ENCODE results near the gene PUM2.

The PUM2 gene

DNA sequence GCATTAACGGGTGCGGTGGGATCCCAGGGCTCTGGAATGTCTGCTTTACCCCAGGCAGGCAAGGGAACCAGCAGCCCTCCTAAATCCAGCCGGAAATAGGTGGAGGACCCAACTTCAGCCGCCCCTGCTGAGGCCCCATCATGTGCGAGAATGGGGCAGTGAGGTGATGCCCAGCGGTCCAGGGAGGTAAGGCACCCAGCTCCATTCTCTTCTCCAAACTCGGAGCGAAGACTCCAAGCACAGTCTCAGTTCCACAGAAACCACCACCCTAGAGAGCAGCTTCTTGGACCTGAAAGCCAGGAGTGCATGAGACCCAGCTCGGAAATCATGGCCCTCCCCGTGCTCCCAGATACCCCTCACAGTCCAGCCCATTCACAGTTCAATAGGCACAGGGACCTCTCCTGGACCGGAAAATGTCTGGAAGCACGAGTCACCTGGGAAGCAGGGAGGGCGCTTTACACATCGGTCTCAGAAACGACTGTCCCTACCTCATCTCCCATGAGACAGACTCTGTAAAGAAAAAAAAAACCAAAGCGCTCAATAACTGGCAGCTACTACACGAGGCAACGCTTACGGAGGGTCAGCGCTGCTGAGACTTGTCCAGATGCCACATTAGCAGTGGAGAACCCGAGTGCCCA is 127.8 kb downstream of the PUM2 start:
- H3K27ac ChIP-seq: no peak overlapping the region
- peaks cover 2% of the 10 kb centered on the region for H3K4me1 ChIP-seq
- no peak overlapping the region for H3K9ac ChIP-seq

DNA sequence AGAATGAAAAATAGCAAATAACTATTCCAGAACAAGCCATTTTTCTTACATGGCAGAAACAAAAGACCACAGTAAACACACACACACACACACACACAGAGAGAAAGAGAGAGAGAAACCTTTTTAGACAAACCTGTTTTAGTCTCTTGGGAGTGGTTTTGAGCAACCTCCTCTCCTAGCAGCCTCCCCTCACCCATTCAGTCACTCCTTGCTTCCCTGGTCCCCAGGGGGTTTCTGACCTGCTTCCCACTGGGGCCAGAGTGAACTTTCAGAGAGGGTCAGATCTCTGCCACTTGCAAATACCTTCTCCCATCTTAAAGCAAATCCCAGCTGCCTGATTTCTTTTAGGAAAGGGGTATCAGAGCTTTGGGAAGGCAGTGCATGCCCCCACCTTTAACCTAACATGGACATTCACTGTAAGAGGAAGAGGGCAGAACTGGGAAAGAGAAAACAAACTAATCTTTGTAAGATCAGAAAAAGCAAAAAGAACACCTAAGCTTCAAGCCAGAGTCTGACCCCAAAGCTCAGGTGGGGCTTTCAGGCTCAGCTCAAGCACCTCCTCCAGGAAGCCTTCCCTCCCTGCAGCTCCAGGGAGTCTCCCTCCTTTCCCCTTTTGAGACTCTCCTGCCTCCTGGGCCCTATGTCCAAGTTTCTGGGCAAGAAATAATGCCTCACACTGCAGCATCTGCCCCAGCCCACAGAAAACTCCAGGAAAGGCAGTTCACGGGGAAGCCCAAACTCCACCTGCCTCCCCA is 128.5 kb downstream of the PUM2 start:
- Histone ChIP-seq H3K4me2 (ENCODE audit: low read length) (no peak overlapping the region), H3K9ac (no peak overlapping the region), H3K9me3 (ENCODE audit: control insufficient read depth, low read length) (no peaks in the 10 kb centered on the region), H3K27me3 (ENCODE audit: control insufficient read depth, insufficient read depth, low read length) (no peaks in the 10 kb centered on the region), H3K4me3 (ENCODE audit: low read depth, low read length) (no peak overlapping the region), H2AFZ (no peak overlapping the region), H3K36me3 (ENCODE audit: control insufficient read depth, insufficient read depth, low read length) (no peaks in the 10 kb centered on the region), H3K27ac (no peak overlapping the region), H3K79me2 (no peaks in the 10 kb centered on the region), H3K4me1 (peaks cover 2% of the 10 kb centered on the region)
- TF ChIP-seq, protein P1, sequence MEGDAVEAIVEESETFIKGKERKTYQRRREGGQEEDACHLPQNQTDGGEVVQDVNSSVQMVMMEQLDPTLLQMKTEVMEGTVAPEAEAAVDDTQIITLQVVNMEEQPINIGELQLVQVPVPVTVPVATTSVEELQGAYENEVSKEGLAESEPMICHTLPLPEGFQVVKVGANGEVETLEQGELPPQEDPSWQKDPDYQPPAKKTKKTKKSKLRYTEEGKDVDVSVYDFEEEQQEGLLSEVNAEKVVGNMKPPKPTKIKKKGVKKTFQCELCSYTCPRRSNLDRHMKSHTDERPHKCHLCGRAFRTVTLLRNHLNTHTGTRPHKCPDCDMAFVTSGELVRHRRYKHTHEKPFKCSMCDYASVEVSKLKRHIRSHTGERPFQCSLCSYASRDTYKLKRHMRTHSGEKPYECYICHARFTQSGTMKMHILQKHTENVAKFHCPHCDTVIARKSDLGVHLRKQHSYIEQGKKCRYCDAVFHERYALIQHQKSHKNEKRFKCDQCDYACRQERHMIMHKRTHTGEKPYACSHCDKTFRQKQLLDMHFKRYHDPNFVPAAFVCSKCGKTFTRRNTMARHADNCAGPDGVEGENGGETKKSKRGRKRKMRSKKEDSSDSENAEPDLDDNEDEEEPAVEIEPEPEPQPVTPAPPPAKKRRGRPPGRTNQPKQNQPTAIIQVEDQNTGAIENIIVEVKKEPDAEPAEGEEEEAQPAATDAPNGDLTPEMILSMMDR (IDR thresholded peaks at IDR 0.05): no peak

More for the DNA sequence above, 127.8 kb downstream of the PUM2 start:
- peak overlapping the region; percentile 96 for H2AFZ ChIP-seq
- TF ChIP-seq, protein P1 (IDR thresholded peaks at IDR 0.05): no peak
- H3K79me2 ChIP-seq: no peaks in the 10 kb centered on the region
- no peaks in the 10 kb centered on the region for H3K27me3 ChIP-seq (ENCODE audit: control insufficient read depth, insufficient read depth, low read length)
- H3K4me3 ChIP-seq (ENCODE audit: low read depth, low read length): peak overlapping the region; percentile 41
- no peaks in the 10 kb centered on the region for H3K9me3 ChIP-seq (ENCODE audit: control insufficient read depth, low read length)
- H3K4me2 ChIP-seq (ENCODE audit: low read length): peak overlapping the region; percentile 78
- no peaks in the 10 kb centered on the region for H3K36me3 ChIP-seq (ENCODE audit: control insufficient read depth, insufficient read depth, low read length)

DNA sequence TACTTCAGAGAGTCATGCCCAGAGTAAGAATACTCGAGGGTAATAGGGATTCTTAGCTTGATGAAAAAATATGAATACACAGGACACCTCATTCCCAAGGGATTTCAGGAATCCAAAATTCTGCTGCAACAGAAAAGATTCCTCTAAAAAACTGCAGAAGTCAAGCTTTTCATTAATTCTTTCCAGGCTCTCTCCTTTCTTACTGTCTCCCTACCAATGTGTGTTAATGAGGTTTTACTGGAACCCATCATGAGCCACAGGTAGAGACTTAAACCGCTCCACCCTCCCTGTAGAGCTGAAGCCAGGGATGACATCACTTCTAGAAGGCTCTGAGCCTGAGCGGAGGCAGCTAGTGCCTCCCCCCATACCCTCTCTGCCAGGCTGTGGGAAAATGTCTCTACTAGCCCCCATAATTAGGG is 129.1 kb downstream of the PUM2 start:
- Histone ChIP-seq H3K27me3 (ENCODE audit: control insufficient read depth, insufficient read depth, low read length) (no peaks in the 10 kb centered on the region), H3K9ac (no peak overlapping the region), H2AFZ (no peak overlapping the region), H3K4me2 (ENCODE audit: low read length) (no peak overlapping the region), H3K79me2 (no peaks in the 10 kb centered on the region), H3K36me3 (ENCODE audit: control insufficient read depth, insufficient read depth, low read length) (no peaks in the 10 kb centered on the region), H3K4me3 (ENCODE audit: low read depth, low read length) (no peak overlapping the region), H3K9me3 (ENCODE audit: control insufficient read depth, low read length) (no peaks in the 10 kb centered on the region), H3K27ac (no peak overlapping the region), H3K4me1 (peaks cover 2% of the 10 kb centered on the region)
- TF ChIP-seq, protein P1 (IDR thresholded peaks at IDR 0.05): no peak

DNA sequence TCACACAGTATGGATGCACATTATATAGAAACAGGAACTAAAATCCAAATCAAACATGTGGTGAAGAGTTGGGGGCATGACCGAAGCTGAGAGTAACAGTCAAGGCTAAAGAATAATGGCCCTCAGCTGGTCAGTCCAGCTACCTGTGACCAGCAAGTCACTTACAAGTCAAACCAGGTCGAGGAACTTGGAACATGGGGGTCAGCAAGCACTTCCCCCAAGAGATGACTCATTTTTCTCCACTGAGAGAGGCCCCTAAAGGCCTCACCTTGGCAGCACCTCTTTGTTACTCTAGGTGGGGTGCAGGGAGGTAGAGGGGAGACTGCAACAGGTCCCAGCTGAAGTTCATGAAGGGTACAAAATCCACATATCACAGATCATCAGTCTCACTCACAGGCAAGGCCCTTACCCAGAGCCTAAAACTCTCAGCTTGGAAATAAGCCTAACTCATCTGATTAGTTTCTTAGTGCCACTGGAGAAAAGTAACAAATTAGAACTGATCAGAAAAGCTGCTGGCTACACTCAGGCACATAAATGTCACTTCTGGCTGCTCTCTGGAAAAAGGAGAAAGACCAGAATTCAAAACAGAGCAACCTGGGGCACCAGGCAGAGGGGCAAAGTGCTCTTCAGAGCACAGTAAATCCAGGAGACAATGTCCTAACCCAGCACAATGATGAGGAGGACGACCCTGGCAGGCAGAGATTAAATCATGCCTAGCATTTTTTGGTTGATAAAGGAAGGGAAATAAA is 129.7 kb downstream of the PUM2 start:
- Histone ChIP-seq H3K27ac (no peak overlapping the region), H3K4me3 (ENCODE audit: low read depth, low read length) (no peak overlapping the region), H3K4me2 (ENCODE audit: low read length) (no peak overlapping the region), H2AFZ (no peak overlapping the region), H3K4me1 (peaks cover 2% of the 10 kb centered on the region), H3K9me3 (ENCODE audit: control insufficient read depth, low read length) (no peaks in the 10 kb centered on the region), H3K9ac (no peak overlapping the region), H3K27me3 (ENCODE audit: control insufficient read depth, insufficient read depth, low read length) (no peaks in the 10 kb centered on the region), H3K36me3 (ENCODE audit: control insufficient read depth, insufficient read depth, low read length) (no peaks in the 10 kb centered on the region), H3K79me2 (no peaks in the 10 kb centered on the region)
- TF ChIP-seq, protein P1 (IDR thresholded peaks at IDR 0.05): no peak
